GM23338 (cell line): Measurements from ENCODE around the gene GPR34. TPM values are rescaled to one million over a fixed set of nuclear protein-coding genes. Genes with fewer than 3 reads are reported as not detected.

Source experiments
- ATAC-seq: fragments of 200-7000 bp; cut with Tn5 transposase; 3 replicates; pipeline ENCODE4 v1.9.1; 2020
- DNase-seq: peaks from one replicate; pipeline ENCODE4 v3.0.0-alpha.2; 2015; ENCODE audit warnings: low spot score
- H2AFZ ChIP-seq: fragments of 200-600 bp; sonication (generic); 2 replicates; pipeline ENCODE4 v1.8.0; 2016; ENCODE audit warnings: antibody characterized with exemption, mild to moderate bottlenecking, moderate library complexity
- H3F3A ChIP-seq: fragments of 200-600 bp; sonication (generic); replicated peaks from 2 replicates; pipeline ENCODE4 v1.8.0; 2017; ENCODE audit warnings: antibody characterized with exemption, mixed run types, low read depth
- H3K27ac ChIP-seq: fragments of 200-600 bp; sonication (generic); 2 replicates; pipeline ENCODE4 v1.6.1; 2016; ENCODE audit warnings: low read depth
- H3K27me3 ChIP-seq: fragments of 200-600 bp; sonication (generic); 2 replicates; pipeline ENCODE4 v1.8.0; 2016; ENCODE audit warnings: mild to moderate bottlenecking, mixed run types, moderate library complexity; ENCODE audit not compliant: insufficient read depth
- H3K36me3 ChIP-seq: fragments of 200-600 bp; sonication (generic); 2 replicates; pipeline ENCODE4 v1.8.0; 2016; ENCODE audit warnings: mild to moderate bottlenecking; ENCODE audit not compliant: insufficient read depth
- H3K4me1 ChIP-seq: fragments of 200-600 bp; sonication (generic); 2 replicates; pipeline ENCODE4 v1.8.0; 2016; ENCODE audit warnings: mild to moderate bottlenecking, moderate library complexity; ENCODE audit not compliant: insufficient read depth
- H3K4me2 ChIP-seq: fragments of 200-600 bp; sonication (generic); 2 replicates; pipeline ENCODE4 v1.7.1; 2017; ENCODE audit warnings: mixed run types
- H3K4me3 ChIP-seq: fragments of 200-600 bp; sonication (generic); 2 replicates; pipeline ENCODE4 v1.6.1; 2016; ENCODE audit warnings: mixed run types
- H3K79me2 ChIP-seq: fragments of 200-600 bp; sonication (generic); replicated peaks from 2 replicates; pipeline ENCODE4 v1.8.0; 2017; ENCODE audit warnings: mild to moderate bottlenecking; ENCODE audit not compliant: insufficient read depth
- H3K9me2 ChIP-seq: fragments of 200-600 bp; sonication (generic); 2 replicates; pipeline ENCODE4 v1.8.0; 2017; ENCODE audit not compliant: insufficient read depth
- H4K20me1 ChIP-seq: fragments of 200-600 bp; sonication (generic); replicated peaks from 2 replicates; pipeline ENCODE4 v1.8.0; 2017; ENCODE audit warnings: mild to moderate bottlenecking; ENCODE audit not compliant: insufficient read depth
- H3K27ac Mint-ChIP-seq: 2 replicates; pipeline ENCODE4 v1.8.0; 2020; ENCODE audit warnings: inconsistent platforms, mild to moderate bottlenecking, moderate library complexity, mixed read lengths
- H3K27me3 Mint-ChIP-seq: 3 replicates; pipeline ENCODE4 v1.8.0; 2022; ENCODE audit warnings: low read depth, mild to moderate bottlenecking, moderate library complexity, mixed read lengths, inconsistent platforms; ENCODE audit not compliant: insufficient read depth, poor library complexity
- H3K36me3 Mint-ChIP-seq: 3 replicates; pipeline ENCODE4 v1.8.0; 2021; ENCODE audit warnings: low read depth, mild to moderate bottlenecking, inconsistent platforms, moderate library complexity, mixed read lengths
- H3K4me1 Mint-ChIP-seq: 3 replicates; pipeline ENCODE4 v1.8.0; 2020; ENCODE audit warnings: mild to moderate bottlenecking, inconsistent platforms, mixed read lengths
- H3K4me3 Mint-ChIP-seq: 3 replicates; pipeline ENCODE4 v1.8.0; 2021; ENCODE audit warnings: moderate library complexity, mild to moderate bottlenecking, inconsistent platforms, mixed read lengths
- H3K9me3 Mint-ChIP-seq: 3 replicates; pipeline ENCODE4 v1.8.0; 2020; ENCODE audit warnings: moderate library complexity, mild to moderate bottlenecking, inconsistent platforms, mixed read lengths
- CREB1 ChIP-seq: fragments of 250-450 bp; sonication (Bioruptor Pico); IDR thresholded peaks from 2 replicates; pipeline ENCODE4 v1.5.0; 2020; ENCODE audit warnings: low read depth, mild to moderate bottlenecking, moderate library complexity
- EZH2 ChIP-seq: fragments of 200-600 bp; sonication (generic); IDR thresholded peaks from one replicate; pipeline ENCODE4 v1.8.0; 2017; ENCODE audit warnings: antibody characterized with exemption, mild to moderate bottlenecking, low read depth; ENCODE audit not compliant: unreplicated experiment
- EZH2phosphoT487 ChIP-seq: fragments of 200-600 bp; sonication (generic); IDR thresholded peaks from one replicate; pipeline ENCODE4 v1.8.1; 2018; ENCODE audit warnings: antibody characterized with exemption; ENCODE audit not compliant: unreplicated experiment
- JUNB ChIP-seq: IDR thresholded peaks from one replicate; pipeline ENCODE4 v1.6.1; 2016; ENCODE audit warnings: antibody characterized with exemption; ENCODE audit not compliant: unreplicated experiment
- NANOG ChIP-seq: IDR thresholded peaks from 2 replicates; pipeline ENCODE4 v1.6.1; 2016; ENCODE audit warnings: antibody characterized with exemption, borderline replicate concordance
- POLR2AphosphoS5 ChIP-seq: IDR thresholded peaks from 2 replicates; pipeline ENCODE4 v1.6.1; 2016; ENCODE audit warnings: antibody characterized with exemption, low read depth
- REST ChIP-seq: IDR thresholded peaks from one replicate; pipeline ENCODE4 v1.6.1; 2018; ENCODE audit warnings: antibody characterized with exemption; ENCODE audit not compliant: unreplicated experiment
- STAT1 ChIP-seq: IDR thresholded peaks from one replicate; pipeline ENCODE4 v1.6.1; 2016; ENCODE audit warnings: antibody characterized with exemption; ENCODE audit not compliant: unreplicated experiment
- ZNF114 ChIP-seq: fragments of 250-450 bp; sonication (Bioruptor Pico); IDR thresholded peaks from 2 replicates; pipeline ENCODE4 v1.5.0; 2020; ENCODE audit warnings: mild to moderate bottlenecking, moderate library complexity
- ZNF331 ChIP-seq: fragments of 250-450 bp; sonication (Bioruptor Pico); IDR thresholded peaks from 2 replicates; pipeline ENCODE4 v1.5.0; 2020; ENCODE audit warnings: low read depth, mild to moderate bottlenecking, moderate library complexity
- ZNF462 ChIP-seq: fragments of 250-450 bp; sonication (Bioruptor Pico); IDR thresholded peaks from 2 replicates; pipeline ENCODE4 v1.5.0; 2020; ENCODE audit warnings: mild to moderate bottlenecking, moderate library complexity
- polyA plus RNA-seq: library from polyadenylated mRNA; unstranded; fragments of >200 nt; fragmentation: Nextera tagmentation; extraction: Ambion mirVana; gene quantifications from 2 replicates; pipeline ENCODE4 v1.2.1, GENCODE V29; 2016
- total RNA-seq: library from RNA; depleted of rRNA; stranded (reverse); fragments of >200 nt; shearing (Covaris generic); gene quantifications from 2 replicates; pipeline ENCODE4 v1.2.3, GENCODE V29; 2014
- TF ChIP-seq, protein P1 (sequence below), 2 experiments: fragments of 200-600 bp in 1 of 2; sonication (generic) in 1 of 2; conservative IDR thresholded peaks; 2 replicates each; pipeline versions ENCODE4 v1.5.1 to v1.6.1; 2016 to 2017; ENCODE audit warnings: antibody characterized with exemption in 2 of 2, low read depth in 2 of 2, mild to moderate bottlenecking in 2 of 2, moderate library complexity in 1 of 2
- TF ChIP-seq, protein P2 (sequence below): IDR thresholded peaks from 2 replicates; pipeline ENCODE4 v1.6.1; 2016; ENCODE audit warnings: antibody characterized with exemption

The GPR34 gene
- total and polyA plus RNA-seq, 2 experiments from 2014 or later, result 0.55 TPM; not detected in 1

DNA sequence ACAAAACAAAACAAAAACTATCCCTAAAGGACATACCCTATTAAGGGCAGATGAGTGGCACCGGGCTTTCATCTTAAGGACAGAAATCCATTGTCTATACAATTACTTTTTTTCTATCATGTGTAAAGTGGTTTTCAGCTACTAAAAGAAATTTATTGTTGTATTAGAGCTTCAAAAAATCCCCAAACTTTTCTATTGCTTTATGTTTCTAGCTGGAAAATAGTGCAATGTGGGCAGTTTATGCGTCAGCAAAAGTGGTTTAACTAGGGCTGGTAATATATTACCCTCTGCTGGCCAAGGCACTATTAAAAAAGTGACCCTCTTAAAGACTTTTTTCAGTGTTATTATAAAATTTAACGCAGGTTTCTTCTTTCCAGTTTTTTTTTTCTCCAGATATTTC is 19.7 kb downstream of the GPR34 start:
- Histone ChIP-seq H3K9me2 (no peaks in the 10 kb centered on the region), H4K20me1 (no peaks in the 10 kb centered on the region), H3K27ac (no peak overlapping the region), H3K4me3 (no peak overlapping the region), H3K4me2 (no peak overlapping the region), H3K27me3 (no peaks in the 10 kb centered on the region), H3K79me2 (no peaks in the 10 kb centered on the region), H3K4me1 (peaks cover 19% of the 10 kb centered on the region), H3F3A (no peaks in the 10 kb centered on the region), H3K36me3 (no peaks in the 10 kb centered on the region), H2AFZ (no peak overlapping the region)
- ATAC-seq, result no peak
- H3K4me1 Mint-ChIP-seq, result peaks cover 44% of the 10 kb centered on the region
- H3K27me3 Mint-ChIP-seq, result no peaks in the 10 kb centered on the region
- H3K9me3 Mint-ChIP-seq, result no peaks in the 10 kb centered on the region
- H3K36me3 Mint-ChIP-seq, result no peaks in the 10 kb centered on the region; the same call in 2 of the 3 replicates
- no peak overlapping the region for H3K4me3 Mint-ChIP-seq
- no peak overlapping the region for H3K27ac Mint-ChIP-seq
- TF ChIP-seq NANOG, result no peak
- TF ChIP-seq, protein P1, sequence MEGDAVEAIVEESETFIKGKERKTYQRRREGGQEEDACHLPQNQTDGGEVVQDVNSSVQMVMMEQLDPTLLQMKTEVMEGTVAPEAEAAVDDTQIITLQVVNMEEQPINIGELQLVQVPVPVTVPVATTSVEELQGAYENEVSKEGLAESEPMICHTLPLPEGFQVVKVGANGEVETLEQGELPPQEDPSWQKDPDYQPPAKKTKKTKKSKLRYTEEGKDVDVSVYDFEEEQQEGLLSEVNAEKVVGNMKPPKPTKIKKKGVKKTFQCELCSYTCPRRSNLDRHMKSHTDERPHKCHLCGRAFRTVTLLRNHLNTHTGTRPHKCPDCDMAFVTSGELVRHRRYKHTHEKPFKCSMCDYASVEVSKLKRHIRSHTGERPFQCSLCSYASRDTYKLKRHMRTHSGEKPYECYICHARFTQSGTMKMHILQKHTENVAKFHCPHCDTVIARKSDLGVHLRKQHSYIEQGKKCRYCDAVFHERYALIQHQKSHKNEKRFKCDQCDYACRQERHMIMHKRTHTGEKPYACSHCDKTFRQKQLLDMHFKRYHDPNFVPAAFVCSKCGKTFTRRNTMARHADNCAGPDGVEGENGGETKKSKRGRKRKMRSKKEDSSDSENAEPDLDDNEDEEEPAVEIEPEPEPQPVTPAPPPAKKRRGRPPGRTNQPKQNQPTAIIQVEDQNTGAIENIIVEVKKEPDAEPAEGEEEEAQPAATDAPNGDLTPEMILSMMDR (conservative IDR thresholded peaks at IDR 0.05; ENCODE audit: low read depth in 2 of 2), result no peak
- no peak for TF ChIP-seq ZNF114 (CRISPR knock-in tag)
- no peak for TF ChIP-seq JUNB
- TF ChIP-seq EZH2phosphoT487, result no peak
- TF ChIP-seq, protein P2, sequence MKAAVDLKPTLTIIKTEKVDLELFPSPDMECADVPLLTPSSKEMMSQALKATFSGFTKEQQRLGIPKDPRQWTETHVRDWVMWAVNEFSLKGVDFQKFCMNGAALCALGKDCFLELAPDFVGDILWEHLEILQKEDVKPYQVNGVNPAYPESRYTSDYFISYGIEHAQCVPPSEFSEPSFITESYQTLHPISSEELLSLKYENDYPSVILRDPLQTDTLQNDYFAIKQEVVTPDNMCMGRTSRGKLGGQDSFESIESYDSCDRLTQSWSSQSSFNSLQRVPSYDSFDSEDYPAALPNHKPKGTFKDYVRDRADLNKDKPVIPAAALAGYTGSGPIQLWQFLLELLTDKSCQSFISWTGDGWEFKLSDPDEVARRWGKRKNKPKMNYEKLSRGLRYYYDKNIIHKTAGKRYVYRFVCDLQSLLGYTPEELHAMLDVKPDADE, result no peak
- no peak for TF ChIP-seq CREB1 (CRISPR knock-in tag)
- no peak for TF ChIP-seq STAT1
- TF ChIP-seq REST, result no peak
- no peak for TF ChIP-seq ZNF462 (CRISPR knock-in tag)
- no peak for TF ChIP-seq ZNF331 (CRISPR knock-in tag)
- no peak for TF ChIP-seq POLR2AphosphoS5
- TF ChIP-seq EZH2, result no peak
- no peak for DNase-seq
